GM18508 (cell line): ENCODE measurements around the gene SLC2A13.

Experiments used
- ATAC-seq: cut with Tn5 transposase; IDR thresholded peaks from one replicate; pipeline ENCODE4 v1.9.1; 2021; ENCODE audit warnings: moderate number of reproducible peaks; ENCODE audit not compliant: insufficient read depth, unreplicated experiment

SLC2A13 gene

GRCh38 chr12:39883411-39883810 lies 222.5 kb downstream of the SLC2A13 start:
- no peak for ATAC-seq

GRCh38 chr12:39878753-39879152 lies 227.1 kb downstream of the SLC2A13 start:
- ATAC-seq: no peak

GRCh38 chr12:39875721-39876120 lies 230.2 kb downstream of the SLC2A13 start:
- ATAC-seq: no peak

GRCh38 chr12:39874785-39875184 lies 231.1 kb downstream of the SLC2A13 start:
- ATAC-seq: no peak

GRCh38 chr12:39873065-39873464 lies 232.8 kb downstream of the SLC2A13 start:
- ATAC-seq: no peak

GRCh38 chr12:39872425-39872824 lies 233.5 kb downstream of the SLC2A13 start:
- ATAC-seq: no peak

GRCh38 chr12:39868328-39868725 lies 237.6 kb downstream of the SLC2A13 start:
- no peak for ATAC-seq

- no peak for ATAC-seq
These were observed 238.1 kb downstream of the SLC2A13 start for GRCh38 chr12:39867631-39868327.

GRCh38 chr12:39866135-39866534 lies 239.7 kb downstream of the SLC2A13 start:
- ATAC-seq: no peak

GRCh38 chr12:39860695-39861094 lies 245.2 kb downstream of the SLC2A13 start:
- ATAC-seq: no peak

GRCh38 chr12:39853003-39853402 lies 252.9 kb downstream of the SLC2A13 start:
- ATAC-seq: no peak

- no peak for ATAC-seq
These were observed 253.5 kb downstream of the SLC2A13 start for GRCh38 chr12:39852346-39852745.

GRCh38 chr12:39848218-39848617 lies 257.7 kb downstream of the SLC2A13 start:
- peak; percentile 43 for ATAC-seq

- ATAC-seq: no peak
These were observed 258.8 kb downstream of the SLC2A13 start for GRCh38 chr12:39846971-39847650.

- no peak for ATAC-seq
These were observed 259.6 kb downstream of the SLC2A13 start for GRCh38 chr12:39846304-39846703.

GRCh38 chr12:39840422-39840821 lies 265.5 kb downstream of the SLC2A13 start:
- ATAC-seq: no peak

- no peak for ATAC-seq
These were observed 266.8 kb downstream of the SLC2A13 start for GRCh38 chr12:39839072-39839471.

- ATAC-seq: peak; percentile 63
These were observed 270.1 kb downstream of the SLC2A13 start for GRCh38 chr12:39835517-39836489.

GRCh38 chr12:39831587-39832315 lies 274.1 kb downstream of the SLC2A13 start:
- peak; percentile 37 for ATAC-seq

GRCh38 chr12:39830852-39831520 lies 274.9 kb downstream of the SLC2A13 start:
- no peak for ATAC-seq
